GM21381 (cell line): ENCODE results near the gene LAMA4.
A peak's percentile ranks its signal among the peaks of the same experiment; 100 is the strongest.
"Not testable (repeated sequence)": the region's sequence is repeated elsewhere in the genome, so short reads cannot be mapped to it uniquely, and the experiment has no call there.

Experiments
- ATAC-seq: cut with Tn5 transposase; IDR thresholded peaks from one replicate; pipeline ENCODE4 v1.9.1; 2021; ENCODE audit warnings: mild to moderate bottlenecking, moderate library complexity; ENCODE audit not compliant: unreplicated experiment

Gene LAMA4

DNA sequence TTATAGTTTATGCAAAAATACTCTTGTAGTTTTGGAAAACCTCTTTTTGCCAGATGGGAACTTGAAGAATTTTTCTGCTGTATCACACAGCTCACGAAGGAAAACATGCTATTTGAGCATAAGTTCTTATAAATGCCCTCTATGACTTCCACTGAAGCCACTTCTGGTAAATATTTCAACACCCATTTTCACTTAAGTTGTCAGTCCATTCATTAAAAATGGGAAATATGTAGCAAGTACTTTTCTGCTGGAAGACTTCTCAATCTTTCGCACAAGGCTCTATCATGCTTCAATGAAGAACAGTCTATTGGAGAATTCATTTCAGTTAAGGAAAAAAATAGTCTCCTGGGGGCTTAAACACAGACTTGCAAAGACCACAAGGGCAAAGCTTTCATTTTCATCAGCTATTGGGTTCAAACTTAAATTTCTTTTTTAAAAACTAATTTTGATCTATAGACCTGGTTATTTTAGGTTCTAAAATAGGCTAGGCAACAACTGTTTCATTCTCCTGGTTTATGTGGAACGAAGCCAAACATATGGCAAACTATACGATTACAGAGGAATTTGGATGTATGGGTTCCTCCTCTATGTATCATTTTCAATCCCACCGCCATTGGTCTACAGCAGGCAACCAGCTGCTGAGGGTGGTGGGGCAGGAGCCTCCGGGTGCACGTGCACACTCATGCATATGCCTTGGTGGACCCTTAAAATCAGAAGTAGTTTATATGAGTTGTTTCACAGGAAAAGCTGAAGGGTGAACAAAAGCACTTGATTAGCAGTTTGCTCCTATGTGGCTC lies 38.7 kb downstream of the LAMA4 start:
- no peak for ATAC-seq

- ATAC-seq: no peak
Observed at GRCh38 chr6:112214739-112215269, 39.6 kb downstream of the LAMA4 start.

DNA sequence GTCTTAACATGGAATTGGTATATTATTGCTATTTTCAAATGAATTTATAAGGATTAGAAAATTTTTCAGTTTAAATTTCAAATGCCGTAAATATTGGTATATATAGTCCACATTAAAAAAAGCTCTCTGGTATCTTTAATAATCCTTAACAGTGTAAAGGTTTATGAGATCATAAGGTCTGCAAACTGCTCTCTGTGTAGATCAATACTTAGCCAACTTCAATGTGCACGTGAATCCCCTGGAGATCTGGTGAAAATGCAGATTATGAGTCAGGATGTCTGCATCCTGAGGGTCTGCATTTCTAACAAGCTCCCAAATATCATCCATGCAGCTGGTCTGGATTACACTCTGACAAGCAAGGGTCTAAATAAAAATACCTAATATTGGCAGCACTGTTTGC lies 43.5 kb downstream of the LAMA4 start:
- ATAC-seq: no peak

DNA sequence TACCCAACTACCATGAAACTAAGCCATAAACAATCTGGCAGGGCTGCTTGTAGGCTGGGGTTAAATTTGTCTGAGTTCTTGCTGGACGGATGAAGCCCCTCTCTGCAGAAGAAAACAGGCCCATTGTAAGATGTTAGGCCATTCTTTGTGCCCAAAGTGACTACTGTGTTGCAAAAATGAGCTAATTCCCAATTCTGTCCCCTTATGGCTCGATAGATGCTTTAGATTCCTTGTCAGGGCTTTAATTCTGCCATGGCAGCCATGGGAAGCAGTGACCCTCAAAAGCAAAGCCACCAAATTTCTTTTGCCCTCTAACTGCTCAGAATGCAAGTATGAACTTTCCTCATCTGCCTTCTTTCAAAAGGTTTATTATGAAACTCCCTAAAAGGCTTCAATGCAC lies 45.2 kb downstream of the LAMA4 start:
- no peak for ATAC-seq

GRCh38 chr6:112207776-112208175 lies 46.6 kb downstream of the LAMA4 start:
- ATAC-seq: no peak

DNA sequence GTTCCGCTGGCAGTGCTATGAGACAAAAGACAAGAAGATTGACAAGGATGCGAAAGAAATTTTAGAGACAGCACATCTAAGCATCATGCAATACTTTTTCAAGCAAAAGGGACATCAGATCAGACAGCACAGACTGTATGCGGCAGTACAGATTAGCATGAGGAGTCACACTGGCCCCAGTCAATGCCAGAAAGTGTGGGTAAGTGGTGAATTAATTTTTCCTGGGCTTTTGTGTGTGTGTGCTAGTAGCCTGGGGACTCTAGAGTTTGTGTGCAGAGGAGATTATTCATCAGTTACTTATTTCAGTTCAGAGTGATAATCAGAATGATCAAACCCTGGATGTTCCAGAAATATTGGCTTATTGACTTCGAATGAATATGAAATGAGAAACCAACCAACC lies 47.2 kb downstream of the LAMA4 start:
- ATAC-seq: no peak

DNA sequence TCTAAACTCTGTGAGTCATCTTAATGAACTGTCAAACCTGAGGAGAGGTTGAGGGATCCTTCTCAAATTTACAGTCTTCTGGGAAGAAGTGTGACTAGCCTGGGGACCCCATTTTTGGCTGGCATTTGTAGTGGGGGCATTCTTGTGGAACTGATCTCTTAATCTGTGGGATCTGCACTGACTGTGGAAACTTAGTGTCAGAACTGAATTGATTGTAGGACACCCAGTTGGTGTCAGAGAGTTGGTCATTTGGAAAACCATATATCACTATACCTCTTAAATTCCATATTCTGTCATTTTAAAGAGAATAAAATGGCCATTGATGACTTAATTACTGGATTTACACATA lies 48.3 kb downstream of the LAMA4 start:
- no peak for ATAC-seq

- ATAC-seq: no peak
Observed at GRCh38 chr6:112205427-112206109, 48.8 kb downstream of the LAMA4 start.

GRCh38 chr6:112204350-112204706 lies 50.0 kb downstream of the LAMA4 start:
- ATAC-seq: no peak

GRCh38 chr6:112203577-112204349 lies 50.6 kb downstream of the LAMA4 start:
- ATAC-seq: peak; percentile 62

GRCh38 chr6:112202639-112203341 lies 51.6 kb downstream of the LAMA4 start:
- peak; percentile 85 for ATAC-seq

DNA sequence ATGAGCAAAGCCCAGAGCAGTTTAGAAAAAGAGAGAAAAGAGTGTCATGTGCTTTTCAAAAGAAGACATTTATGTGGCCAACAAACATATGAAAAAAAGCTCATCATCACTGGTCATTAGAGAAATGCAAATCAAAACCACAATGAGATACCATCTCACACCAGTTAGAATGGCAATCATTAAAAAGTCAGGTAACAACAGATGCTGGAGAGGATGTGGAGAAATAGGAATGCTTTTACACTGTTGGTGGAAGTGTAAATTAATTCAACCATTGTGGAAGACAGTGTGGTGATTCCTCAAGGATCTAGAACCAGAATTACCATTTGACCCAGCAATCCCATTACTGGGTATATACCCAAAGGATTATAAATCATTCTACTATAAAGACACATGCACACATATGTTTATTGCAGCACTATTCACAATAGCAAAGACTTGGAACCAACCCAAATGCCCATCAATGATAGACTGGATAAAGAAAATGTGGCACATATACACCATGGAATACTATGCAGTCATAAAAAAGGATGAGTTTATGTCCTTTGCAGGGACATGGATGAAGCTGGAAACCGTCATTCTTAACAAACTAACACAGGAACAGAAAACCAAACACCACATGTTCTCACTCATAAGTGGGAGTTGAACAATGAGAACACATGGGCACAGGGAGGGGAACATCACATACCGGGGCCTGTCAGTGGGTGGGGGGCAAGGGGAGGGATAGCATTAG lies 54.0 kb downstream of the LAMA4 start:
- not testable (repeated sequence) for ATAC-seq

- ATAC-seq: no peak
Observed at GRCh38 chr6:112199001-112199403, 55.4 kb downstream of the LAMA4 start.

GRCh38 chr6:112198582-112198981 lies 55.8 kb downstream of the LAMA4 start:
- no peak for ATAC-seq

- ATAC-seq: no peak
Observed at GRCh38 chr6:112197636-112198035, 56.7 kb downstream of the LAMA4 start.

DNA sequence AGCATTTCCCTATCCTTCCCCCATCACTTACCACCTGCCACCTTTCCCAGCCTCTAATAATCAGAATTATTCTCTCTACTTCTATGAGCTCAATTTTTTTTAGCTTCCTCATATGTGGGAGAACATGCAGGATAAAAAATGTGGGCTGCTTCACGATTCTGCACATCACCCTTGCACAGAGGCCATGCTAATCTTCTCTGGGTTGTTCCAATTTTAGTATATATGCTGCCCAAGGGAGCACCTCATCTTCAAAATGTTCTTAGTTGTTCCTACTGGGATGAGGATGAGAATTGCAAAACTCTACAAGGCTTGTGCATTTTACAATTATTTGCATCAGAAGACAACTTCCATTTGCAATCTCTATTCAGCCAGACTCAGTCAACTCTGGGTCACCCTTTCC lies 58.1 kb downstream of the LAMA4 start:
- ATAC-seq: no peak

DNA sequence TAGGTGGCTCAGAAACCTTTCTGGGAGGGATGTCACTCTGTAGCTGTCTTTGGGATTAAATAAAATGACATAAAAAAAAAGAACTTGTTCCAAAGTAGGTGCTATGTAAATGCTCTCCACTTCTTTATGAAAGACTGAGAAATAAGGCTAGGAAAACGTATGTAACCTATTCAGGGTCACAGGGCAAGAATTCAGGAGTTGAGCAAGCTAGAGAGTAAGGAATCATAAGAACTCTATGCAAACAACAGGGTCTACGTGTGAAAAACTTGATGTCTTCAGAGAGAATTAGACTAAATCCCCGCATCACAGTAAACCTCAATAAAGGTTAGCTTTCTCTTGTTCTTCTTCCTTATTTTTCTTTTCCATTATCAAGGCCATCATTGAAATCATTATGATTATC lies 59.2 kb downstream of the LAMA4 start:
- ATAC-seq: no peak

GRCh38 chr6:112194511-112194910 lies 59.9 kb downstream of the LAMA4 start:
- ATAC-seq: no peak

GRCh38 chr6:112193535-112194051 lies 60.8 kb downstream of the LAMA4 start:
- no peak for ATAC-seq

DNA sequence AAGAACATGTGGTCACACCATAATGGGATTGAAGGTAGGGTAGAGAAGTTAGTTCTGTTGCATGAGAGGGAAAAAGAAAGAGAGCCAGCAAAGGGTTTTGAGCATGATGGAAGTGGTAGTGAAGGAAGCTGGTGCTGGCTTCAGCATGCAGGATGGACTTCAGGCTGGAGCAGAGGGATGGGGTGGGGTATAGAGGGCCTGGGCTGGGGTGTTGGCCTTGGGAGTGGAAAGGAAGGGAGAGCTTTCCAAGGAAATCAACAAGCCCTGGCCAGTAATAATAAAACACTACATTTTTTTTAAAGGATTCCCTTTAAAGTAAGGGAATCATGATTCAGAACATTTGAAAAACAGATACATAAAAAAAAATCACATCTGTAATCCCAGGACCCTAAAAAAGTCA lies 61.2 kb downstream of the LAMA4 start:
- no peak for ATAC-seq
